Lower leg skin (tissue), 4 donors: ENCODE results near the gene CREB5. TPM values are rescaled to one million over a fixed set of nuclear protein-coding genes. Genes with fewer than 3 reads are reported as not detected.
A peak's percentile ranks its signal among the peaks of the same experiment; 100 is the strongest.

Source experiments
- DNase-seq, 2 donors: peaks; one replicate each; pipeline ENCODE4 v3.0.0-alpha.2; 2019; ENCODE audit warnings: low spot score in 2 of 2
- H3K4me3 ChIP-seq: fragments of 200-600 bp; sonication (generic); 2 replicates; pipeline ENCODE4 v1.5.1; 2017; ENCODE audit warnings: mild to moderate bottlenecking, low read depth; ENCODE audit not compliant: poor library complexity, severe bottlenecking
- CTCF ChIP-seq, 3 donors: fragments of 450-650 bp; IDR thresholded peaks; one replicate each; pipeline ENCODE4 v1.5.1; 2016; ENCODE audit warnings: antibody characterized with exemption in 3 of 3, mild to moderate bottlenecking in 3 of 3, moderate library complexity in 2 of 3
- POLR2A ChIP-seq, 2 donors: fragments of 450-650 bp; IDR thresholded peaks; one replicate each; pipeline ENCODE4 v1.6.1; 2016 to 2017; ENCODE audit warnings: antibody characterized with exemption in 2 of 2, mild to moderate bottlenecking in 1 of 2, moderate library complexity in 1 of 2
- WGBS, 2 donors: methylation state at CpG; one replicate each; pipeline ENCODE4 v1.1.5; 2018; 5-methylcytosine and 5-hydroxymethylcytosine counted together
- intact Hi-C: fragments of 100-400 bp; cut with DNase I; formaldehyde crosslinking; loops from one replicate; pipeline ENCODE4 v1.15.0; 2023; ENCODE audit warnings: low total_unique reads
- total RNA-seq, 4 donors: library from RNA; depleted of rRNA; stranded (reverse); fragments of >200 nt; gene quantifications; one replicate each; pipeline ENCODE4 v1.1.0, GENCODE V29; 2016

Gene CREB5
- total RNA-seq, 4 donors from 2014 or later: 2.5 to 15.0 (median 5.4) TPM

- DNase-seq: no peak
- H3K4me3 ChIP-seq: no peak overlapping the region
- TF ChIP-seq CTCF (IDR thresholded peaks at IDR 0.05) (no peak), POLR2A (IDR thresholded peaks at IDR 0.05) (no peak)
- intact Hi-C loops: no loop called here
These were observed 10.8 kb downstream of the CREB5 start for GRCh38 chr7:28423112-28423511.

- WGBS, 2 donors: 87 to 92% methylated on average over 4 of the region's 4 CpGs
- intact Hi-C loops: no loop called here
- DNase-seq: no peak
These were observed 11.7 kb downstream of the CREB5 start for GRCh38 chr7:28423918-28424514.

GRCh38 chr7:28425496-28425895 lies 13.2 kb downstream of the CREB5 start:
- TF ChIP-seq CTCF (IDR thresholded peaks at IDR 0.05) (no peak), POLR2A (IDR thresholded peaks at IDR 0.05) (no peak)
- DNase-seq: no peak
- 88 to 100% methylated on average over 1 of the region's 1 CpG for WGBS, 2 donors
- intact Hi-C loops: no loop called here
- H3K4me3 ChIP-seq: no peak overlapping the region

More at GRCh38 chr7:28423918-28424514, 11.7 kb downstream of the CREB5 start:
- no peak overlapping the region for H3K4me3 ChIP-seq
- TF ChIP-seq POLR2A (IDR thresholded peaks at IDR 0.05): no peak
- TF ChIP-seq CTCF (IDR thresholded peaks at IDR 0.05): no peak

- TF ChIP-seq CTCF (IDR thresholded peaks at IDR 0.05): no peak
- no peak for TF ChIP-seq POLR2A (IDR thresholded peaks at IDR 0.05)
- intact Hi-C loops: no loop called here
- 66 to 72% methylated on average over 4 of the region's 4 CpGs for WGBS, 2 donors
These were observed 14.9 kb downstream of the CREB5 start for GRCh38 chr7:28427236-28427635.

GRCh38 chr7:28430616-28431015 lies 18.3 kb downstream of the CREB5 start:
- intact Hi-C loops: no loop called here
- WGBS, 2 donors: 83 to 100% methylated on average over 1 of the region's 1 CpG
- no peak for TF ChIP-seq CTCF (IDR thresholded peaks at IDR 0.05)
- no peak for TF ChIP-seq POLR2A (IDR thresholded peaks at IDR 0.05)

More at GRCh38 chr7:28427236-28427635, 14.9 kb downstream of the CREB5 start:
- no peak for DNase-seq
- H3K4me3 ChIP-seq: no peak overlapping the region

GRCh38 chr7:28432105-28432504 lies 19.8 kb downstream of the CREB5 start:
- intact Hi-C loops: no loop called here
- 50 to 71% methylated on average over 7 of the region's 7 CpGs for WGBS, 2 donors
- DNase-seq: peak in 1 of 2 donors; percentile 45
- H3K4me3 ChIP-seq: no peak overlapping the region
- no peak for TF ChIP-seq CTCF (IDR thresholded peaks at IDR 0.05)
- no peak for TF ChIP-seq POLR2A (IDR thresholded peaks at IDR 0.05)

More at GRCh38 chr7:28430616-28431015, 18.3 kb downstream of the CREB5 start:
- H3K4me3 ChIP-seq: no peak overlapping the region
- no peak for DNase-seq
